HepG2 (cell line): ENCODE data around the gene RAD9A. TPM values are rescaled to one million over a fixed set of nuclear protein-coding genes. Genes with fewer than 3 reads are reported as not detected.

Source experiments
- ATAC-seq: fragments of 200-7000 bp; cut with Tn5 transposase; 3 replicates; pipeline ENCODE4 v1.9.1; 2020; ENCODE audit warnings: mild to moderate bottlenecking, moderate library complexity
- BruUV-seq: library from RNA; stranded (reverse); fragments of 400-500 nt; replicated peaks from 2 replicates; lab custom pipeline; 2021; lab: Mats Ljungman, UMichigan
- CTCF ChIA-PET: fragments of 300-600 bp; formaldehyde crosslinking; extraction: SDS; loops from one replicate; lab custom pipeline; 2021; ENCODE audit warnings: low total read pairs, inconsistent platforms, low intra/inter-chr PET ratio; lab: Yijun Ruan, JAX
- POLR2A ChIA-PET: fragments of 350-600 bp; sonication (Branson Sonifier 250); formaldehyde crosslinking; loops from one replicate; lab custom pipeline; 2020; ENCODE audit warnings: antibody characterized with exemption, inconsistent platforms; lab: Yijun Ruan, JAX
- DNase-seq: peaks from one replicate; pipeline ENCODE4 v3.0.0-alpha.2; 2015; ENCODE audit warnings: low spot score
- FAIRE-seq: peaks from 3 replicates; lab custom pipeline; 2011; peaks lifted over from hg19 to GRCh38; lab: Jason Lieb, UNC
- H2AFZ ChIP-seq: one replicate; pipeline ENCODE4 v1.6.1; 2011; ENCODE audit warnings: low read length, inconsistent platforms
- H3K27ac ChIP-seq: fragments of 300-600 bp; 3 replicates; pipeline ENCODE4 v1.8.0; 2011; ENCODE audit warnings: mixed run types, mild to moderate bottlenecking, mixed read lengths, low read length, inconsistent platforms; ENCODE audit not compliant: insufficient read depth; ENCODE audit errors: extremely low read length
- H3K27me3 ChIP-seq, 2 experiments: fragments of 200-600 bp in 1 of 2; 2 replicates in 1 of 2; 3 replicates in 1 of 2; pipeline versions ENCODE4 v1.6.0 to v1.8.0; 2011; ENCODE audit warnings: low read length in 2 of 2, mild to moderate bottlenecking in 2 of 2, moderate library complexity in 2 of 2, inconsistent platforms in 1 of 2; ENCODE audit not compliant: insufficient read depth in 2 of 2, control insufficient read depth in 1 of 2
- H3K36me3 ChIP-seq, 2 experiments: fragments of 200-600 bp in 1 of 2; replicated peaks in 1 of 2; 2 replicates in 1 of 2; 3 replicates in 1 of 2; pipeline versions ENCODE4 v1.5.1 to v1.8.0; 2011; ENCODE audit warnings: low read length in 2 of 2, inconsistent platforms in 1 of 2; ENCODE audit not compliant: insufficient read depth in 2 of 2, control insufficient read depth in 1 of 2
- H3K4me1 ChIP-seq: 2 replicates; pipeline ENCODE4 v1.5.1; 2012; ENCODE audit warnings: low read length, inconsistent platforms; ENCODE audit not compliant: insufficient read depth
- H3K4me2 ChIP-seq: 2 replicates; pipeline ENCODE4 v1.6.0; 2011; ENCODE audit warnings: low read depth, low read length, inconsistent platforms
- H3K4me3 ChIP-seq, 3 experiments: fragments of 200-600 bp in 1 of 3; sonication (generic), shearing (Covaris generic) in 1 of 3; replicated peaks in 1 of 3; 2 replicates each; pipeline ENCODE4 v1.5.1; 2011 to 2016; ENCODE audit warnings: low read length in 3 of 3, inconsistent platforms in 2 of 3, low read depth in 2 of 3, mild to moderate bottlenecking in 2 of 3, control low read depth in 1 of 3, mixed read lengths in 1 of 3; ENCODE audit not compliant: insufficient read depth in 1 of 3
- H3K79me2 ChIP-seq: one replicate; pipeline ENCODE4 v1.6.1; 2011; ENCODE audit warnings: low read length, inconsistent platforms; ENCODE audit not compliant: insufficient read depth
- H3K9ac ChIP-seq: 2 replicates; pipeline ENCODE4 v1.6.0; 2011; ENCODE audit warnings: mild to moderate bottlenecking, low read depth, low read length, inconsistent platforms; ENCODE audit not compliant: insufficient read depth
- H3K9me3 ChIP-seq: 2 replicates; pipeline ENCODE4 v1.5.1; 2012; ENCODE audit warnings: mild to moderate bottlenecking, low read length
- H4K20me1 ChIP-seq: 2 replicates; pipeline ENCODE4 v1.6.0; 2011; ENCODE audit warnings: inconsistent platforms, mild to moderate bottlenecking, low read length, moderate library complexity; ENCODE audit not compliant: insufficient read depth
- ASH2L ChIP-seq: fragments of 300-600, 200-600 bp; sonication (generic); IDR thresholded peaks from 2 replicates; pipeline ENCODE4 v1.7.0; 2017; ENCODE audit warnings: low read depth, mild to moderate bottlenecking, moderate library complexity, mixed read lengths, low read length; ENCODE audit not compliant: insufficient read length
- ATRX ChIP-seq: sonication (generic); formaldehyde crosslinking; IDR thresholded peaks from 2 replicates; pipeline ENCODE4 v1.4.0; 2020; ENCODE audit warnings: missing genetic modification reagents, borderline replicate concordance
- CHD2 ChIP-seq: IDR thresholded peaks from 2 replicates; pipeline ENCODE4 v1.6.1; 2011; ENCODE audit warnings: low read depth, low read length, improper control_type of control experiment
- FOXA3 ChIP-seq: IDR thresholded peaks from 2 replicates; pipeline ENCODE4 v1.6.1; 2016; ENCODE audit warnings: missing genetic modification reagents, missing compliant biosample characterization
- FOXC1 ChIP-seq: sonication (generic); formaldehyde crosslinking; IDR thresholded peaks from 2 replicates; pipeline ENCODE4 v1.8.0; 2022; ENCODE audit warnings: mild to moderate bottlenecking, missing genetic modification reagents, borderline replicate concordance
- GPN1 ChIP-seq: sonication (generic); formaldehyde crosslinking; IDR thresholded peaks from 2 replicates; pipeline ENCODE4 v1.5.1; 2020; ENCODE audit warnings: missing genetic modification reagents, borderline replicate concordance
- HOXA3 ChIP-seq: sonication (generic); formaldehyde crosslinking; IDR thresholded peaks from 2 replicates; pipeline ENCODE4 v1.5.0; 2020; ENCODE audit warnings: missing genetic modification reagents
- HOXA9 ChIP-seq: sonication (generic); formaldehyde crosslinking; IDR thresholded peaks from 2 replicates; pipeline ENCODE4 v1.8.1; 2022; ENCODE audit warnings: missing genetic modification reagents, mild to moderate bottlenecking, moderate library complexity, borderline replicate concordance
- NONO ChIP-seq, 2 experiments: fragments of 450-650 bp in 1 of 2; sonication (generic) in 1 of 2; formaldehyde crosslinking in 1 of 2; IDR thresholded peaks in 1 of 2; conservative IDR thresholded peaks in 1 of 2; 2 replicates each; pipeline versions ENCODE4 v1.6.1 to v1.8.0; 2017 to 2022; ENCODE audit warnings: mild to moderate bottlenecking in 1 of 2, missing genetic modification reagents in 1 of 2, moderate library complexity in 1 of 2
- PTBP1 ChIP-seq: fragments of 200-400 bp; formaldehyde crosslinking; IDR thresholded peaks from 2 replicates; pipeline ENCODE4 v1.6.1; 2018; ENCODE audit warnings: low read length, low read depth; ENCODE audit not compliant: poor library complexity, severe bottlenecking
- RFX5 ChIP-seq: IDR thresholded peaks from 2 replicates; pipeline ENCODE4 v1.6.1; 2011; ENCODE audit warnings: low read depth, low read length, improper control_type of control experiment
- RFXAP ChIP-seq: sonication (generic); formaldehyde crosslinking; IDR thresholded peaks from 2 replicates; pipeline ENCODE4 v1.4.0; 2020; ENCODE audit warnings: missing genetic modification reagents, borderline replicate concordance
- ZBTB3 ChIP-seq: sonication (generic); formaldehyde crosslinking; IDR thresholded peaks from 2 replicates; pipeline ENCODE4 v1.4.0; 2020; ENCODE audit warnings: low read depth, mild to moderate bottlenecking, moderate library complexity, missing genetic modification reagents, borderline replicate concordance
- ZNF549 ChIP-seq: sonication (generic); formaldehyde crosslinking; IDR thresholded peaks from 2 replicates; pipeline ENCODE4 v1.5.0; 2020; ENCODE audit warnings: missing genetic modification reagents
- ZNF598 ChIP-seq: sonication (generic); formaldehyde crosslinking; IDR thresholded peaks from 2 replicates; pipeline ENCODE4 v1.5.1; 2020; ENCODE audit warnings: mild to moderate bottlenecking, missing genetic modification reagents, borderline replicate concordance
- WGBS: methylation state at CpG from one replicate; pipeline ENCODE4 v1.1.6; 2017; ENCODE audit warnings: low lambda C conversion rate; 5-methylcytosine and 5-hydroxymethylcytosine counted together
- in situ Hi-C: cut with HindIII; loops from 2 replicates; pipeline ENCODE4 v1.10.0; 2017; ENCODE audit warnings: low pct_unique_long_range_greater_than_20kb; ENCODE audit not compliant: extremely low pct_ligation_motif_present
- intact Hi-C: fragments of 100-400 bp; cut with micrococcal nuclease; formaldehyde crosslinking; loops from one replicate; pipeline ENCODE4 v1.10.0; 2022; ENCODE audit not compliant: unreplicated experiment
- polyA plus RNA-seq, 8 experiments: library from polyadenylated mRNA; depleted of rRNA in 3 of 8; stranded (reverse) in 7 of 8; unstranded in 1 of 8; fragments of >200 nt; fragmentation: Illumina TruSeq in 4 of 8; extraction: Trizol in 4 of 8; gene quantifications; 2 replicates each; pipeline versions ENCODE4 v1.2.1 to v1.2.3, GENCODE V29; 2011 to 2016; ENCODE audit warnings: low read depth in 4 of 8, missing spikeins in 1 of 8, mixed read lengths in 1 of 8; ENCODE audit not compliant: insufficient read depth in 1 of 8
- total RNA-seq, 5 experiments: library from RNA; depleted of rRNA; stranded (reverse); fragments of >200 nt; fragmentation: Illumina TruSeq; extraction: Trizol; gene quantifications; 2 replicates each; pipeline ENCODE4 v1.2.3, GENCODE V29; 2016; ENCODE audit warnings: low read depth in 1 of 5
- TF ChIP-seq, protein P1 (sequence below), 2 experiments: sonication (generic) in 1 of 2; formaldehyde crosslinking in 1 of 2; IDR thresholded peaks; 2 replicates each; pipeline versions ENCODE4 v1.4.0 to v1.6.1; 2018 to 2020; ENCODE audit warnings: missing genetic modification reagents in 2 of 2, borderline replicate concordance in 1 of 2, low read depth in 1 of 2, mild to moderate bottlenecking in 1 of 2, missing biosample characterization in 1 of 2
- TF ChIP-seq, protein P2 (sequence below): sonication (generic); formaldehyde crosslinking; IDR thresholded peaks from 2 replicates; pipeline ENCODE4 v1.8.0; 2023; ENCODE audit warnings: mild to moderate bottlenecking, missing genetic modification reagents
- TF ChIP-seq, protein P3 (sequence below): sonication (generic); formaldehyde crosslinking; IDR thresholded peaks from 2 replicates; pipeline ENCODE4 v1.5.0; 2020; ENCODE audit warnings: mild to moderate bottlenecking, missing genetic modification reagents, borderline replicate concordance

RAD9A gene
- total and polyA plus RNA-seq, 2 of the 13 experiments (the other 11 are each of a cell fraction or from before 2014, with no cell fraction given), result 10.1 to 15.7 TPM

DNA sequence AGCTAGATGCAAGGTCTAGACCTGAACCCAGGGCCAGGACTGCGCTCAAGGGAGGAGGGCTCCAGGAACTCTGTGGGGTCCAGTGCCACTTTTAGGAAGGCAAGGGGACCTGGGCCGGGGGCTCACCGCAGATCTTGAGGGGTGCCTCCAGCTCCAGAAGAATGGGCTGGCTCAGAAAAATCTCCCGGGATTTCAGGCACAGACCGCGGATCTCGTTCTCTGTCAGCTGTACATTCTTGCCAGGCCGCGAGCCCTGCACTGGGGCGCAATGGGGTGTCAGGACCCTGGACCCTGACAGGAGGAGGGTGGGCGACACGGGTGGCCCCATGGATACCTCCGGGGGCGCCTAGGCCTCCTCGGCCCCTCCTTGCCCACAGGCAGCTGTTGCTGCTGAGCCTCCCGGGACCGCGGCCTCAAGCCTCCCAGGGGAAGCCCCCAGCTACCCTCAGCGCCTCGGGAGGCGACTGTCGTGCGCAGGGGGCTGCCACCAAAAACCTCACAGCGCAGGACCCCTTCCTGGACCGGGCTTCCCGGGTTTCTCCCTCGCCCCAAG, 9.2 kb downstream of the RAD9A start:
- Histone ChIP-seq H2AFZ (no peak overlapping the region), H3K36me3 (peaks cover 16 to 21% of the 10 kb centered on the region in 2 experiments; a peak in 4 of 5 replicates), H3K4me1 (peaks cover 53% of the 10 kb centered on the region), H3K4me2 (peak overlapping the region; percentile 88), H4K20me1 (peaks cover 3% of the 10 kb centered on the region; the same call in 1 of the 2 replicates), H3K9ac (peak overlapping the region; percentile 93), H3K27me3 (no peaks in the 10 kb centered on the region), H3K4me3 (peak overlapping the region; percentile 77 to 98 (median 94)), H3K27ac (peak overlapping the region; percentile 84), H3K79me2 (peaks cover 14% of the 10 kb centered on the region), H3K9me3 (no peaks in the 10 kb centered on the region)
- ChIA-PET CTCF (interaction anchor here (1.0 kb wide), 2 partner anchors 82 to 105 kb away, joined by 3 to 6 read pairs; partner anchors contain the start of genes AIP and PITPNM1), POLR2A (interaction anchor here (0.7 to 6.2 kb wide), 20 partner anchors 8 to 229 kb away, joined by 3 to 81 read pairs (median 7); partner anchors contain the start of genes AIP, ANKRD13D, CLCF1 and CORO1B)
- FAIRE-seq, result no peak
- DNase-seq, result no peak
- intact Hi-C loops (no loop called here), in situ Hi-C loops (loop anchor here (5.0 kb wide), 2 partner anchors 66 to 106 kb away; partner anchors contain the start of genes CDK2AP2, PITPNM1 and TMEM134)
- ATAC-seq, result no peak; the same call in 1 of the 3 replicates
- 0% methylated on average over 6 of the region's 27 CpGs for WGBS
- BruUV-seq, result TSS peak; percentile 55
- TF ChIP-seq GPN1 (no peak), ASH2L (no peak), HOXA9 (CRISPR knock-in tag) (no peak), HOXA3 (no peak), FOXC1 (CRISPR knock-in tag) (no peak; the same call in 1 of the 2 replicates), RFX5 (no peak), NONO (IDR thresholded peaks at IDR 0.05) (no peak), NONO (CRISPR knock-in tag; conservative IDR thresholded peaks at IDR 0.05) (no peak), ATRX (CRISPR knock-in tag) (no peak), ZNF598 (CRISPR knock-in tag) (no peak), RFXAP (CRISPR knock-in tag) (no peak), PTBP1 (no peak), ZNF549 (no peak), FOXA3 (CRISPR knock-in tag) (no peak), CHD2 (peak; percentile 33; the same call in 1 of the 2 replicates), ZBTB3 (no peak)
- TF ChIP-seq, protein P1, sequence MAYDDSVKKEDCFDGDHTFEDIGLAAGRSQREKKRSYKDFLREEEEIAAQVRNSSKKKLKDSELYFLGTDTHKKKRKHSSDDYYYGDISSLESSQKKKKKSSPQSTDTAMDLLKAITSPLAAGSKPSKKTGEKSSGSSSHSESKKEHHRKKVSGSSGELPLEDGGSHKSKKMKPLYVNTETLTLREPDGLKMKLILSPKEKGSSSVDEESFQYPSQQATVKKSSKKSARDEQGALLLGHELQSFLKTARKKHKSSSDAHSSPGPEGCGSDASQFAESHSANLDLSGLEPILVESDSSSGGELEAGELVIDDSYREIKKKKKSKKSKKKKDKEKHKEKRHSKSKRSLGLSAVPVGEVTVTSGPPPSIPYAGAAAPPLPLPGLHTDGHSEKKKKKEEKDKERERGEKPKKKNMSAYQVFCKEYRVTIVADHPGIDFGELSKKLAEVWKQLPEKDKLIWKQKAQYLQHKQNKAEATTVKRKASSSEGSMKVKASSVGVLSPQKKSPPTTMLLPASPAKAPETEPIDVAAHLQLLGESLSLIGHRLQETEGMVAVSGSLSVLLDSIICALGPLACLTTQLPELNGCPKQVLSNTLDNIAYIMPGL (CRISPR knock-in tag; IDR thresholded peaks at IDR 0.05; ENCODE audit: borderline replicate concordance in 1 of 2, low read depth in 1 of 2), result 0 out of 4 replicates have a peak, but pooled peaks of 1 of the 2 experiments have one; percentile 25
- TF ChIP-seq, protein P2, sequence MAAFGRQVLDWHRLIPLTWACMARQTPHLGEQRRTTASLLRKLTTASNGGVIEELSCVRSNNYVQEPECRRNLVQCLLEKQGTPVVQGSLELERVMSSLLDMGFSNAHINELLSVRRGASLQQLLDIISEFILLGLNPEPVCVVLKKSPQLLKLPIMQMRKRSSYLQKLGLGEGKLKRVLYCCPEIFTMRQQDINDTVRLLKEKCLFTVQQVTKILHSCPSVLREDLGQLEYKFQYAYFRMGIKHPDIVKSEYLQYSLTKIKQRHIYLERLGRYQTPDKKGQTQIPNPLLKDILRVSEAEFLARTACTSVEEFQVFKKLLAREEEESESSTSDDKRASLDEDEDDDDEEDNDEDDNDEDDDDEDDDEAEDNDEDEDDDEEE, result 0 out of 2 replicates have a peak, but pooled peaks have one; percentile 38
- TF ChIP-seq, protein P3, sequence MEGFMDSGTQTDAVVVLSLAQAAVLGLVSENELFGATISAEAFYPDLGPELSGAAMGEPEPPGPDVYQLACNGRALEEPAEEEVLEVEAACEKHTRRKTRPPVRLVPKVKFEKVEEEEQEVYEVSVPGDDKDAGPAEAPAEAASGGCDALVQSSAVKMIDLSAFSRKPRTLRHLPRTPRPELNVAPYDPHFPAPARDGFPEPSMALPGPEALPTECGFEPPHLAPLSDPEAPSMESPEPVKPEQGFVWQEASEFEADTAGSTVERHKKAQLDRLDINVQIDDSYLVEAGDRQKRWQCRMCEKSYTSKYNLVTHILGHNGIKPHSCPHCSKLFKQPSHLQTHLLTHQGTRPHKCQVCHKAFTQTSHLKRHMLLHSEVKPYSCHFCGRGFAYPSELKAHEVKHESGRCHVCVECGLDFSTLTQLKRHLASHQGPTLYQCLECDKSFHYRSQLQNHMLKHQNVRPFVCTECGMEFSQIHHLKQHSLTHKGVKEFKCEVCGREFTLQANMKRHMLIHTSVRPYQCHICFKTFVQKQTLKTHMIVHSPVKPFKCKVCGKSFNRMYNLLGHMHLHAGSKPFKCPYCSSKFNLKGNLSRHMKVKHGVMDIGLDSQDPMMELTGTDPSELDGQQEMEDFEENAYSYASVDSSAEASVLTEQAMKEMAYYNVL (CRISPR knock-in tag), result no peak
